GM13976 (cell line): ENCODE data around the gene NHEJ1.

Source experiments
- DNase-seq: peaks from one replicate; pipeline ENCODE4 v3.0.0; 2012; ENCODE audit warnings: low spot score
- CTCF ChIP-seq: IDR thresholded peaks from 2 replicates; pipeline ENCODE4 v1.5.1; 2012; ENCODE audit warnings: borderline replicate concordance, mild to moderate bottlenecking; ENCODE audit not compliant: insufficient read depth; ENCODE audit errors: extremely low read depth, missing control alignments, control extremely low read depth
- in situ Hi-C: fragments of 300-500 bp; cut with MboI; formaldehyde crosslinking; loops from one replicate; pipeline ENCODE4 v1.12.0; 2022; ENCODE audit warnings: low sequenced_read_pairs, mixed read lengths, inconsistent platforms; ENCODE audit not compliant: unreplicated experiment

The NHEJ1 gene

GRCh38 chr2:219112651-219113338 is 47.8 kb downstream of the NHEJ1 start:
- no peak for DNase-seq
- in situ Hi-C loops: no loop called here
- no peak for TF ChIP-seq CTCF

GRCh38 chr2:219112062-219112406 is 48.6 kb downstream of the NHEJ1 start:
- in situ Hi-C loops: no loop called here
- no peak for DNase-seq
- no peak for TF ChIP-seq CTCF

DNA sequence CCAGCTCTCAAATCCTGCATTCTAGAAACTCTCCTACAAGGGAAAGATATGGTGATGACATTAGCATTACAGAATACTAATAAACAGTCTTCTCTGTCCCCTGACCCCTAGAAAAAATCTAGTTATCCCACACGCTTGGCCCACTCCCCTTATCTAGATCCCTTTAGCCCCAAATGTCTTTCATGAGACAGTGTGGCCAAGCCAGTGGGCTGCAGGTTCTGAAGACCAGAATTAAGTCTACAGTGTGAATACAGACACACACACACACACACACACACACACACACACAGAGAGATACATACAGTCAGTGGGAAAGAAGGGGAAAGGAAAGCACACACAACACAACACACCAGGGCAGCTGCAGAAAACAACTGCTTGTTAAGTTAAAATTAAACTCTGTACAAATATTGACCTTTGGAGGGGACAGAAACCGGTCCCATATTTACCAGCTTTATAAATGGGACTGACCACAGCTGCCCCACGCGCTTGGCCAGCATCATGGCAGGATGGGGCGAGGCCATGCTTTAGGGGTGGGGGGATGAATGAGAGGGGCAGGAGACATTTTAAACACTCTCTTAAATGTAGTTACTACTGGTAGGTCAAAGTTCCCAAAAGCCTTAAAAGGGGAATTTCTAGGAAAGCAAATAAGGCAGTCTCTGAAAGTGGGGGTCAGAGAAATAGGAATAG is 49.1 kb downstream of the NHEJ1 start:
- in situ Hi-C loops: no loop called here
- no peak for TF ChIP-seq CTCF
- DNase-seq: no peak

- no peak for DNase-seq
- TF ChIP-seq CTCF: no peak
These were observed 51.1 kb downstream of the NHEJ1 start for GRCh38 chr2:219109471-219109870.

DNA sequence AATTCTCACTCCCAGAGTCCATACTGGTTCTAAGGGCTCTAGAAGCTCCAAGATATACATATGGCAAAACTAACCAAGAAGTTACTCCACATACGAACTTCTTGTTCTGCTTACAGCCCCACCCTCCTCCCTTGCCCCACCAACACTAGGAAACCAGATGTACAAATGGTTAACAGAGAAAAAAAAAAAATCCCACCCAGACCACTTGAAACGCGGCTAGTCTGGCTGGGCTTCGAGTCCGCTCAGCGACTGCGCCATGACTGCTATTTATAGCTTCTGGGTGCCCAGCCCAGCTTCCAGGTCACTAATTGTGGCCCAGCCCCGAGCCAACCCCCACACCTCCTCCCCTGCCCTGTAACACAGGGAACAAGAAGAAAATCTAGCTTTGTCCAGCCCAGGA is 52.9 kb downstream of the NHEJ1 start:
- no peak for DNase-seq
- no peak for TF ChIP-seq CTCF
- in situ Hi-C loops: no loop called here

More at GRCh38 chr2:219109471-219109870, 51.1 kb downstream of the NHEJ1 start:
- in situ Hi-C loops: no loop called here

DNA sequence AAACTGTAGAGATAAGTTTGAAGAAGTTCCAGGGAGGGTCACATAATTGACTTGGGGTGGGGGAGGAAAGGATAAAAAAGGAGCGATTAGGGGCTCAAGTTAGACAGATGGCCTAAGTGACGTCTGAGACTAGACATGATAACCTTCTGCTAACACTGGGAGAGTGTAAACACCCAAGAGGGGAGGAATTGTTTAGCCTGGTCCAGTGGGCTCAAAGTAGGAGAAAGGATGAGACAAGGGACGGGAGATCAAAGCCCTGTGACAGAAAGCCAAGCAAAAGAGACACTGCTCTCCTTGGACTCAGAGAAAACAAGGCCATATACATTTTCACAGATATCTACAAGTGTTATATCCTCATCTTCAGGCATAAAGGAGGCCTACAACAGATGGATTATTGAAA is 54.4 kb downstream of the NHEJ1 start:
- in situ Hi-C loops: no loop called here

More for the DNA sequence above, 54.4 kb downstream of the NHEJ1 start:
- TF ChIP-seq CTCF: no peak
- DNase-seq: no peak
